ENCODE measurements around the gene SUMF2. TPM values are rescaled to one million over a fixed set of nuclear protein-coding genes. Genes with fewer than 3 reads are reported as not detected.
A peak's percentile ranks its signal among the peaks of the same experiment; 100 is the strongest.
"Not testable (repeated sequence)": the region's sequence is repeated elsewhere in the genome, so short reads cannot be mapped to it uniquely, and the experiment has no call there.

The SUMF2 gene
- total and polyA plus RNA-seq, 2 of the 4 experiments (the other 2 are of a cell fraction): 86.2 to 97.3 TPM

DNA sequence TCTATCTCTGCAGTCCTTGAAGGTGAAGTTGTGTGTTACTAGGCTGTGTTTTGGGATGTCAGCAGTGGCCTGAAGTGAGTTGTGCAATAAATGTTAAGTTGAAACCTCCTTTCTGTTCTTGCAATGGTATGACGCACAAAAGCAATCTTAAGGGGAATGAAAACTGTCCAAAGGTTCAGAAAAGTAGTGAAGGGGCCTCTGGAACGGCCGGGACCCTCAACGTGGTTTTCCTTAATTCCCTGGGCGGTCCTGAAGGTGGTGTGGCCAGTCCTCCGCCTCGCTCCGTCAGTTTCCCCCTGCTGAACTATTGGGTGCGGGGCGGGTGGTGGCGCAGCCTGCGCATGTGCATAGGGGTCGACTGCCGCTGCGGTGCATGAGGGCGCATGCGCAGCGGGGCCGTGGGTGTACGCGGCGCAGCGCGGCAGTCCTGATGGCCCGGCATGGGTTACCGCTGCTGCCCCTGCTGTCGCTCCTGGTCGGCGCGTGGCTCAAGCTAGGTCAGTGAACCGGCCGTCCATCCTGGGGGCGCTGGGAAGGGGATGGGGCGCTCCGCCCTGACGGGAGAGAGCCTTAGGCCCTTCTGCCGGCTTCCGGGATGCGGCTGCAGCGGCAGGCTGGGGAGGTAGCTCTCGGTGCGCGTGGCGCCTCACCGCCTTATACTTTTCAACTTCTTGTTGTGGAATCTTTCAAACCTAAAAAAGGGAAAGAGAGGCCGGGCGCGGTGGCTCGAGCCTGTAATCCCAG lies at the start of gene SUMF2 (continued):
- TF ChIP-seq BHLHE40 (IDR thresholded peaks at IDR 0.05; ENCODE audit: low read depth, low read length) (no peak), RCOR1 (IDR thresholded peaks at IDR 0.05; ENCODE audit: insufficient replicate concordance, low read length) (no peak), MAFK (IDR thresholded peaks at IDR 0.05; ENCODE audit: low read depth, low read length) (no peak), NFE2L2 (IDR thresholded peaks at IDR 0.05; ENCODE audit: low read depth, low read length) (no peak), RFX5 (IDR thresholded peaks at IDR 0.05; ENCODE audit: low read depth, low read length) (no peak), MAZ (IDR thresholded peaks at IDR 0.05; ENCODE audit: borderline replicate concordance, low read depth, low read length) (peak; percentile 36; the same call in 1 of the 2 replicates)

DNA sequence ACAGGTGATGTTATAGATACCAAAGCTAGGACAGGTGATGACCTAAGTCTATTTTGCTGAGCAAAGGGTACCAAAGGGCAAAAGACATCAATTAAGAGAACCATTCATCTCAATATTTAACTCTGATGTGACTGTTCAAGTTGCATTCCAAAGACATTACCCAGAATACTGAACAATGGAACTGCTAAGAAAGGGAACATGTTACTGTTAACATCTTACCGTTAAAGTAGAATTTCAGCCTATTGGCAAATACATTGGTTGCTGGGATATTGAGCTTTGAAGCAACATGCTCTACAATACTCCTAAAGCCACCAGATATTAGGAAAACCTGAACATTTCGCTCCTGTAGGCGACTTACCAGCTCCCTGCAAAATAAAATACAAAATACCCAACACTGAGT lies 47.1 kb upstream of the SUMF2 start:
- H2AFZ ChIP-seq (replicated peaks; ENCODE audit: low read length, poor library complexity); H2AK9ac ChIP-seq (replicated peaks; ENCODE audit: low read depth, low read length, poor library complexity); H3K4me3 ChIP-seq (ENCODE audit: insufficient read depth, low read depth, low read length); H3K23ac ChIP-seq (ENCODE audit: low read depth, low read length); H2AK5ac ChIP-seq (ENCODE audit: low read depth, low read length); H2BK15ac ChIP-seq (ENCODE audit: low read depth, low read length); H4K20me1 ChIP-seq (ENCODE audit: insufficient read depth, low read length); H3K56ac ChIP-seq (ENCODE audit: extremely low read depth, insufficient read depth, low read length); H2BK20ac ChIP-seq (ENCODE audit: low read depth, low read length); H4K91ac ChIP-seq (ENCODE audit: insufficient read depth, low read depth, low read length); DNase-seq; H3K79me1 ChIP-seq (ENCODE audit: low read depth in 1 of 2, low read length in 2 of 2); dilution Hi-C loops (cut with HindIII; ENCODE audit: low sequenced_read_pairs, unreplicated experiment); in situ Hi-C loops (cut with MboI; ENCODE audit: low sequenced_read_pairs); intact Hi-C loops (cut with micrococcal nuclease); H3K4ac ChIP-seq (ENCODE audit: low read depth, low read length); H3K4me2 ChIP-seq (ENCODE audit: low read depth, low read length); H2BK5ac ChIP-seq (ENCODE audit: low read depth, low read length, poor library complexity, severe bottlenecking); H3K14ac ChIP-seq (replicated peaks; ENCODE audit: low read depth, low read length); H3K9me1 ChIP-seq (ENCODE audit: insufficient read depth, low read length); H4K8ac ChIP-seq (ENCODE audit: low read depth in 2 of 2, low read length in 2 of 2); H3K18ac ChIP-seq (ENCODE audit: low read depth, low read length); H3K9ac ChIP-seq (ENCODE audit: low read depth, low read length); H4K5ac ChIP-seq (ENCODE audit: low read depth, low read length); H3K9me3 ChIP-seq (ENCODE audit: control insufficient read depth, insufficient read depth, low read length); ATAC-seq (ENCODE audit: low read depth); H2BK120ac ChIP-seq (ENCODE audit: low read depth, low read length); H3K27me3 ChIP-seq (ENCODE audit: control insufficient read depth, insufficient read depth, low read length); H3K27ac ChIP-seq (ENCODE audit: insufficient read depth, low read length); BruUV-seq (replicated peaks); H3K4me1 ChIP-seq (ENCODE audit: control insufficient read depth, insufficient read depth, low read length): not testable (repeated sequence)
- H3K36me3 ChIP-seq (ENCODE audit: control insufficient read depth, insufficient read depth, low read length): peaks cover 39% of the 10 kb centered on the region
- ChIA-PET CTCF (interaction anchor here (1.0 kb wide), 1 partner anchor 53 kb away, joined by 5 read pairs; the partner anchor contains the start of gene NIPSNAP2), POLR2A (ENCODE audit: unreplicated experiment) (interaction anchor here (0.6 kb wide), 1 partner anchor 9 kb away, joined by 3 read pairs; no protein-coding TSS in a partner anchor)
- no CpG with 5 or more reads among the region's 3 CpGs for WGBS, 2 experiments (ENCODE audit: extremely low coverage in 2 of 2, insufficient read length in 1 of 2)
